KMS-11 (cell line): ENCODE measurements around the gene LCTL.
"Not testable (repeated sequence)": the region's sequence is repeated elsewhere in the genome, so short reads cannot be mapped to it uniquely, and the experiment has no call there.

Experiments
- H2AFZ ChIP-seq: fragments of 200-600 bp; sonication (generic); 2 replicates; pipeline ENCODE4 v1.6.1; 2016; ENCODE audit warnings: antibody characterized with exemption, mixed run types, low read depth
- H3K27ac ChIP-seq: fragments of 200-600 bp; sonication (generic); 2 replicates; pipeline ENCODE4 v1.6.1; 2016; ENCODE audit warnings: mild to moderate bottlenecking, mixed run types
- H3K27me3 ChIP-seq: fragments of 200-600 bp; sonication (generic); 2 replicates; pipeline ENCODE4 v1.6.1; 2017; ENCODE audit warnings: mild to moderate bottlenecking, low read depth, mixed run types, moderate library complexity; ENCODE audit not compliant: insufficient read depth
- H3K36me3 ChIP-seq: fragments of 200-600 bp; sonication (generic); 2 replicates; pipeline ENCODE4 v1.6.1; 2017; ENCODE audit warnings: mild to moderate bottlenecking, mixed run types; ENCODE audit not compliant: insufficient read depth
- H3K4me1 ChIP-seq: fragments of 200-600 bp; sonication (generic); 2 replicates; pipeline ENCODE4 v1.6.1; 2016; ENCODE audit warnings: mild to moderate bottlenecking, low read depth, mixed run types; ENCODE audit not compliant: poor library complexity, severe bottlenecking
- H3K4me2 ChIP-seq: fragments of 200-600 bp; sonication (generic); 2 replicates; pipeline ENCODE4 v1.7.0; 2016; ENCODE audit warnings: mild to moderate bottlenecking, mixed run types
- H3K4me3 ChIP-seq: fragments of 200-600 bp; sonication (generic); IDR thresholded peaks from 2 replicates; pipeline ENCODE4 v1.6.1; 2017; ENCODE audit warnings: low read depth, low read length, mixed read lengths; ENCODE audit not compliant: insufficient read depth
- H3K79me2 ChIP-seq: fragments of 200-600 bp; sonication (generic); 2 replicates; pipeline ENCODE4 v1.6.1; 2016; ENCODE audit warnings: low read depth, mixed run types; ENCODE audit not compliant: insufficient read depth
- H3K9ac ChIP-seq: fragments of 200-600 bp; sonication (generic); 2 replicates; pipeline ENCODE4 v1.6.1; 2016; ENCODE audit warnings: mild to moderate bottlenecking, mixed run types
- H4K20me1 ChIP-seq: fragments of 200-600 bp; sonication (generic); 2 replicates; pipeline ENCODE4 v1.6.1; 2016; ENCODE audit warnings: mild to moderate bottlenecking, mixed run types; ENCODE audit not compliant: insufficient read depth
- CTCF ChIP-seq: fragments of 200-600 bp; sonication (generic); conservative IDR thresholded peaks from 2 replicates; pipeline ENCODE4 v1.6.1; 2017; ENCODE audit warnings: low read depth, mild to moderate bottlenecking, antibody characterized with exemption, low read length, moderate library complexity, mixed read lengths

Gene LCTL

GRCh38 chr15:66590435-66590834 is 24.6 kb upstream of the LCTL start:
- no peaks in the 10 kb centered on the region for H3K79me2 ChIP-seq
- no peaks in the 10 kb centered on the region for H3K36me3 ChIP-seq
- H3K27ac ChIP-seq, result no peak overlapping the region
- no peaks in the 10 kb centered on the region for H4K20me1 ChIP-seq
- H3K4me3 ChIP-seq, result no peak overlapping the region
- no peak overlapping the region for H3K9ac ChIP-seq
- no peak overlapping the region for H2AFZ ChIP-seq
- no peak for TF ChIP-seq CTCF
- H3K27me3 ChIP-seq, result no peaks in the 10 kb centered on the region
- no peaks in the 10 kb centered on the region for H3K4me1 ChIP-seq
- H3K4me2 ChIP-seq, result no peak overlapping the region

GRCh38 chr15:66589429-66589828 is 23.6 kb upstream of the LCTL start:
- not testable (repeated sequence) for H3K4me1 ChIP-seq, H3K27me3 ChIP-seq, H3K36me3 ChIP-seq, H4K20me1 ChIP-seq, H3K4me2 ChIP-seq, H2AFZ ChIP-seq, H3K27ac ChIP-seq, H3K79me2 ChIP-seq, H3K4me3 ChIP-seq, H3K9ac ChIP-seq

- Histone ChIP-seq H2AFZ (no peak overlapping the region), H3K27ac (no peak overlapping the region), H4K20me1 (no peaks in the 10 kb centered on the region), H3K4me1 (no peaks in the 10 kb centered on the region), H3K4me3 (no peak overlapping the region), H3K4me2 (no peak overlapping the region), H3K79me2 (no peaks in the 10 kb centered on the region), H3K36me3 (no peaks in the 10 kb centered on the region), H3K9ac (no peak overlapping the region), H3K27me3 (no peaks in the 10 kb centered on the region)
- TF ChIP-seq CTCF, result no peak
Measured at GRCh38 chr15:66588971-66589370, 23.2 kb upstream of the LCTL start.

- no peaks in the 10 kb centered on the region for H4K20me1 ChIP-seq
- H3K27me3 ChIP-seq, result no peaks in the 10 kb centered on the region
- H3K4me1 ChIP-seq, result no peaks in the 10 kb centered on the region
- H3K4me2 ChIP-seq, result no peak overlapping the region
- H3K36me3 ChIP-seq, result no peaks in the 10 kb centered on the region
- no peak overlapping the region for H3K4me3 ChIP-seq
- no peak overlapping the region for H3K27ac ChIP-seq
- no peak overlapping the region for H3K9ac ChIP-seq
- H3K79me2 ChIP-seq, result no peaks in the 10 kb centered on the region
- TF ChIP-seq CTCF, result no peak
- H2AFZ ChIP-seq, result no peak overlapping the region
Measured at GRCh38 chr15:66588537-66588936, 22.7 kb upstream of the LCTL start.

- Histone ChIP-seq H3K4me1 (no peaks in the 10 kb centered on the region), H3K27ac (no peak overlapping the region), H2AFZ (no peak overlapping the region), H3K9ac (no peak overlapping the region), H3K79me2 (no peaks in the 10 kb centered on the region), H3K4me2 (no peak overlapping the region), H3K36me3 (no peaks in the 10 kb centered on the region), H3K27me3 (no peaks in the 10 kb centered on the region), H3K4me3 (no peak overlapping the region), H4K20me1 (no peaks in the 10 kb centered on the region)
- no peak for TF ChIP-seq CTCF
Measured at GRCh38 chr15:66587749-66588148, 22.0 kb upstream of the LCTL start.
